Neuronal stem cell (in vitro differentiated cells): ENCODE data around the gene PHF21A.

Experiments
- DNase-seq: peaks from one replicate; pipeline ENCODE4 v3.0.0-alpha.2; 2013; ENCODE audit warnings: low spot score
- H2AFZ ChIP-seq: one replicate; pipeline ENCODE4 v1.6.1; 2013; ENCODE audit warnings: mild to moderate bottlenecking, low read length, inconsistent platforms
- H2AK5ac ChIP-seq: 2 replicates; pipeline ENCODE4 v1.6.1; 2013; ENCODE audit warnings: low read depth, mild to moderate bottlenecking, inconsistent platforms, low read length, moderate library complexity, mixed read lengths
- H2BK120ac ChIP-seq: 2 replicates; pipeline ENCODE4 v1.6.1; 2013; ENCODE audit warnings: low read depth, mild to moderate bottlenecking, inconsistent platforms, low read length, moderate library complexity, mixed read lengths
- H2BK12ac ChIP-seq: one replicate; pipeline ENCODE4 v1.6.1; 2013; ENCODE audit warnings: low read length, inconsistent platforms
- H2BK15ac ChIP-seq: 2 replicates; pipeline ENCODE4 v1.6.1; 2013; ENCODE audit warnings: mild to moderate bottlenecking, low read length, inconsistent platforms, mixed read lengths
- H2BK5ac ChIP-seq: one replicate; pipeline ENCODE4 v1.6.1; 2013; ENCODE audit warnings: inconsistent platforms, mild to moderate bottlenecking, low read length, moderate library complexity
- H3K14ac ChIP-seq: one replicate; pipeline ENCODE4 v1.6.1; 2013; ENCODE audit warnings: low read length, inconsistent platforms
- H3K18ac ChIP-seq: 2 replicates; pipeline ENCODE4 v1.6.1; 2013; ENCODE audit warnings: low read length, inconsistent platforms
- H3K23ac ChIP-seq: 2 replicates; pipeline ENCODE4 v1.6.1; 2013; ENCODE audit warnings: low read depth, mild to moderate bottlenecking, mixed read lengths, low read length, inconsistent platforms; ENCODE audit not compliant: poor library complexity
- H3K27ac ChIP-seq: replicated peaks from 3 replicates; pipeline ENCODE4 v1.5.1; 2013; ENCODE audit warnings: low read length, inconsistent platforms
- H3K27me3 ChIP-seq, 3 experiments: 2 replicates each; pipeline ENCODE4 v1.6.1; 2013; ENCODE audit warnings: low read length in 3 of 3, mild to moderate bottlenecking in 2 of 3, inconsistent platforms in 1 of 3, low read depth in 1 of 3, mixed read lengths in 1 of 3, moderate library complexity in 1 of 3; ENCODE audit not compliant: control insufficient read depth in 3 of 3, insufficient read depth in 3 of 3
- H3K36me3 ChIP-seq, 2 donors: replicated peaks in 1 of 2; 2 replicates each; pipeline ENCODE4 v1.6.1; 2013; ENCODE audit warnings: low read length in 2 of 2; ENCODE audit not compliant: control insufficient read depth in 2 of 2, insufficient read depth in 2 of 2
- H3K4ac ChIP-seq: 2 replicates; pipeline ENCODE4 v1.6.1; 2013; ENCODE audit warnings: inconsistent platforms, mild to moderate bottlenecking, low read length, moderate library complexity
- H3K4me1 ChIP-seq, 2 donors: 1 replicate in 1 of 2; 2 replicates in 1 of 2; pipeline ENCODE4 v1.6.1; 2013; ENCODE audit warnings: low read length in 2 of 2, low read depth in 1 of 2; ENCODE audit not compliant: control insufficient read depth in 2 of 2, insufficient read depth in 1 of 2
- H3K4me2 ChIP-seq: one replicate; pipeline ENCODE4 v1.6.1; 2013; ENCODE audit warnings: mild to moderate bottlenecking, low read length, inconsistent platforms; ENCODE audit not compliant: insufficient read depth, poor library complexity, severe bottlenecking
- H3K4me3 ChIP-seq, 2 donors: 2 replicates each; pipeline ENCODE4 v1.5.1; 2013; ENCODE audit warnings: low read length in 2 of 2, mild to moderate bottlenecking in 2 of 2, inconsistent platforms in 1 of 2, moderate library complexity in 1 of 2
- H3K79me1 ChIP-seq: one replicate; pipeline ENCODE4 v1.6.1; 2013; ENCODE audit warnings: low read depth, mild to moderate bottlenecking, inconsistent platforms, low read length, moderate library complexity
- H3K9ac ChIP-seq: one replicate; pipeline ENCODE4 v1.6.1; 2013; ENCODE audit warnings: mild to moderate bottlenecking, low read depth, low read length, inconsistent platforms; ENCODE audit not compliant: poor library complexity
- H3K9me3 ChIP-seq, 2 donors: replicated peaks in 1 of 2; 2 replicates each; pipeline versions ENCODE3 to v1.6.1; 2013; ENCODE audit warnings: low read length in 2 of 2, mild to moderate bottlenecking in 2 of 2, inconsistent platforms in 1 of 2, low read depth in 1 of 2, mixed read lengths in 1 of 2, moderate library complexity in 1 of 2; ENCODE audit not compliant: control insufficient read depth in 2 of 2, insufficient read depth in 1 of 2
- H4K8ac ChIP-seq: one replicate; pipeline ENCODE4 v1.6.1; 2013; ENCODE audit warnings: low read depth, mild to moderate bottlenecking, inconsistent platforms, low read length, moderate library complexity
- H4K91ac ChIP-seq: one replicate; pipeline ENCODE4 v1.6.1; 2013; ENCODE audit warnings: low read length, low read depth, mild to moderate bottlenecking, inconsistent platforms; ENCODE audit not compliant: poor library complexity
- WGBS, 2 donors: extraction: QIAGEN DNeasy Blood & Tissue Kit; methylation state at CpG; one replicate each; pipeline ENCODE4 v1.1.7; 2013; ENCODE audit warnings: missing lambda C conversion rate in 2 of 2, mixed read lengths in 1 of 2; ENCODE audit not compliant: insufficient read length in 2 of 2, insufficient replicate concordance in 1 of 2; ENCODE audit errors: extremely low coverage in 2 of 2; 5-methylcytosine and 5-hydroxymethylcytosine counted together

Gene PHF21A

DNA sequence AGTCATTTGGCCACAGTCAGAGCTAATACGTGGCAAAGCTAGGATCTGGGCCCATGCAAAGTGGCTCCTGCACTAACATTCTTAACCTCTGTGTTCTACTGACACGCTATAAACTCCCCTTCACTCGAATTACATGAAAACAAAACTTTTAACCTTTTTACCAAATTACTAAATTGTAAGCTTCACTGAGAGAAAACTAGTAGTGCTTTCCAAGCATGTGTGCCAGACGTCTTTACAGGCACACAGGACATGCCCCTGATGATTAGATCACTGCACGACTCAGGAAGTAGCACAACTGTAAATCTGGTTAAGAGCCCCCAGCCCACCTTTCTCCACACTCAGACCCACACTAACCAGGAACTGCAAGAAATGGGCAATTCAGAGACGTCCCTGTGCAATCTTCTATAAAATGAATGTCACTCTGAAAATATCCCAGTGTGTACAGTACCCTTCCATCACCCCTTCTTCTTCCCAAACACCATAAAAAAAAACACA, 16.1 kb downstream of the PHF21A start:
- Histone ChIP-seq H3K4me2 (no peak overlapping the region), H2BK15ac (no peak overlapping the region), H3K27me3 (no peaks in the 10 kb centered on the region), H2BK5ac (no peak overlapping the region), H4K91ac (no peak overlapping the region), H3K18ac (no peak overlapping the region), H2BK120ac (no peak overlapping the region), H3K4me3 (no peak overlapping the region), H3K79me1 (no peaks in the 10 kb centered on the region), H2AFZ (no peak overlapping the region), H2BK12ac (no peak overlapping the region), H2AK5ac (no peak overlapping the region), H3K27ac (no peak overlapping the region), H3K4me1 (peaks cover 4 to 9% of the 10 kb centered on the region in 2 donors), H3K36me3 (no peaks in the 10 kb centered on the region), H3K4ac (no peak overlapping the region), H3K9me3 (no peaks in the 10 kb centered on the region), H3K9ac (no peak overlapping the region), H3K14ac (no peak overlapping the region), H4K8ac (no peak overlapping the region), H3K23ac (no peak overlapping the region)
- no peak for DNase-seq
- 100% methylated on average over 2 of the region's 6 CpGs; no CpG with 5 or more reads in 1 of the 2 donors for WGBS, 2 donors

DNA sequence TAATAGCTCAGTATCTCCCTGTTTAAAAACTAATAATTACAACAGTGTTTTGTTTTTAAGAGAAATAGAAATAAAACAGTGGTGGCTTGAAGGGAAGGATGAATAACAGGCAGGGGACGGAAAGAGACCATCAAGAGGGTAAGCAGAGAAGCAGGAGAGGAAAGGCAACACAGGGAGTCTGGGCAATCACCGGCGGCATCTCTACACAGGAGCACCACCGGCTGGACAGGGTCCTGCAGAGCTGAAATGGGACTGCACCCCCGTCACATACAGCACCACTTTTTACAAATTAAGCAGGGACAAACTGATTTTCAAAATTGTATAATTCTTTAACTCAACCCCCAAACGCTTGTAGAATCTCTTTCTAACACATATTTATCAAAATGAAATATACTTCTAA, 18.4 kb downstream of the PHF21A start:
- no peak overlapping the region for H3K4me2 ChIP-seq
- no peak overlapping the region for H2BK5ac ChIP-seq
- no peak overlapping the region for H2AFZ ChIP-seq
- no peak overlapping the region for H3K4ac ChIP-seq
- no peak overlapping the region for H3K27ac ChIP-seq
- no peaks in the 10 kb centered on the region for H3K36me3 ChIP-seq
- no peak overlapping the region for H4K91ac ChIP-seq
- no peak overlapping the region for H4K8ac ChIP-seq
- no peak for DNase-seq
- no peak overlapping the region for H2BK15ac ChIP-seq
- no peak overlapping the region for H3K4me3 ChIP-seq
- H3K9ac ChIP-seq = no peak overlapping the region
- no peak overlapping the region for H3K14ac ChIP-seq
- 100% methylated on average over 1 of the region's 6 CpGs for WGBS, 2 donors
- no peak overlapping the region for H2AK5ac ChIP-seq
- no peak overlapping the region for H3K18ac ChIP-seq
- peaks cover 8 to 24% of the 10 kb centered on the region in 2 donors for H3K4me1 ChIP-seq
- no peak overlapping the region for H2BK120ac ChIP-seq
- H3K9me3 ChIP-seq = no peaks in the 10 kb centered on the region
- no peaks in the 10 kb centered on the region for H3K27me3 ChIP-seq
- H3K23ac ChIP-seq = no peak overlapping the region
- no peak overlapping the region for H2BK12ac ChIP-seq
- H3K79me1 ChIP-seq = no peaks in the 10 kb centered on the region

DNA sequence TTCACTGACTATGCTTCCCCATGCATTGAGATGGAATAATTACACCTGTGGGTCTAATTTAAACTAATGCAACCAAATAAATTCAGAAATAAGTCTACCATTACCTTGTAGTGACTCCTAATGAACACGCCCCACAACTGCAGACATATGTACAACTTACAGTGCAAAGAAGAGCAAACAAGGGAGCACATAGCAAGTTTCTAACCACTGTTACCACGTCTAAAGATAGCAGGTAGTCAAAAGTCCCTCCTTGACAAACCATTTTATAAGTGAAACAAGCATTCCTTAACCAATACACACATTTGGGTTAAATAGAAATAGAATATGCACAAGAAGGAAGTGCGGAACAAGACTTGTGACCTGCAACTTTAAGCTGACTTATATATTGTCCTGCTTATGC, 20.6 kb downstream of the PHF21A start:
- H3K79me1 ChIP-seq = no peaks in the 10 kb centered on the region
- H2AFZ ChIP-seq = no peak overlapping the region
- no peak for DNase-seq
- no peak overlapping the region for H3K18ac ChIP-seq
- no peak overlapping the region for H2BK12ac ChIP-seq
- H2AK5ac ChIP-seq = no peak overlapping the region
- H4K91ac ChIP-seq = no peak overlapping the region
- peaks cover 6 to 17% of the 10 kb centered on the region in 2 donors for H3K4me1 ChIP-seq
- H3K27ac ChIP-seq = no peak overlapping the region
- no peaks in the 10 kb centered on the region for H3K27me3 ChIP-seq
- no peaks in the 10 kb centered on the region for H3K36me3 ChIP-seq
- H3K14ac ChIP-seq = no peak overlapping the region
- H4K8ac ChIP-seq = no peak overlapping the region
- H2BK5ac ChIP-seq = no peak overlapping the region
- H3K9ac ChIP-seq = no peak overlapping the region
- no peak overlapping the region for H2BK15ac ChIP-seq
- WGBS, 2 donors = no CpG with 5 or more reads among the region's 3 CpGs
- H3K4me3 ChIP-seq = no peak overlapping the region
- no peak overlapping the region for H3K4me2 ChIP-seq
- no peak overlapping the region for H2BK120ac ChIP-seq
- no peaks in the 10 kb centered on the region for H3K9me3 ChIP-seq
- H3K23ac ChIP-seq = no peak overlapping the region
- no peak overlapping the region for H3K4ac ChIP-seq

DNA sequence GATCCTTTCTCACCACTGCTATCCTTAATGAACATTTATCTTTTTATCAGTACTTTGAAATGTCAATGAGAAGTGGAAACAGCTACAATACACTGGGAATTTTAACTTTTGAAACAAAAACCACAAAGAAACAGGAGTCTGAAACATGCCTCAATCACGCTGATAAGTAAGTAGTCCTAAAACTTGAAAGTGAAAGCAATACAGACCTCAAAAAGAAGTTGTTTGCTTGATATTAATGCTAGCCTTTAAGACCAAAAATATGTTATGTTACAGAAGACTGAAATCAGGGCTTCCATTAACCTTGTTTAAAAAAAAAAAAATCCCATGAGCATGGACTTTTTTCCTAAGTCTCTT, 21.3 kb downstream of the PHF21A start:
- Histone ChIP-seq H3K4me2 (no peak overlapping the region), H4K91ac (no peak overlapping the region), H3K9me3 (no peaks in the 10 kb centered on the region), H2BK15ac (no peak overlapping the region), H3K14ac (no peak overlapping the region), H3K9ac (no peak overlapping the region), H2BK5ac (no peak overlapping the region), H3K27ac (no peak overlapping the region), H4K8ac (no peak overlapping the region), H2AK5ac (no peak overlapping the region), H2AFZ (no peak overlapping the region), H3K18ac (no peak overlapping the region), H3K27me3 (no peaks in the 10 kb centered on the region), H3K4me1 (peaks cover 6 to 15% of the 10 kb centered on the region in 2 donors), H3K23ac (no peak overlapping the region), H2BK12ac (no peak overlapping the region), H2BK120ac (no peak overlapping the region), H3K36me3 (no peaks in the 10 kb centered on the region), H3K4me3 (no peak overlapping the region), H3K79me1 (no peaks in the 10 kb centered on the region), H3K4ac (no peak overlapping the region)
- DNase-seq = no peak
- WGBS, 2 donors = no CpG with 5 or more reads among the region's 1 CpG
